Measurements from ENCODE around the gene CDH22.

Gene CDH22

GRCh38 chr20:46342451-46343347 is 34.4 kb upstream of the CDH22 start:
- DNase-seq = peak; percentile 44

DNA sequence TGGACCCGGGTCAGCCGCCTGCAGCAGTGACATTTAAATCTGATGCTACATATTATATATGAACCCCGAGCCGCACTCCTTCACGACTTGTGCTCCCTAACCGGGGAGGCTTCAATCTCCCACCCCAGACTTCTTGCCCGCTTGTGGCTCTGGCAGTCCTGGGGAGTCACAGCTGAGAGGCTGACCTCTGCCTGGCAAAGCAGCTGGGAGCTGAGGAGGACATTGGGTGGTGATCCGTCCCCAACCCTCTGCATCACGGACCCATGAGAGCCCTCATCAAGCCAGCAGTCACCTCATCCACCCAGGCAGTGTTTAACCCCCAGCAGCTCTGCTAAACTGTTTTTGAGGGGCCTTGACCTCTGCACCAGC is 33.7 kb upstream of the CDH22 start:
- no peak for DNase-seq

DNA sequence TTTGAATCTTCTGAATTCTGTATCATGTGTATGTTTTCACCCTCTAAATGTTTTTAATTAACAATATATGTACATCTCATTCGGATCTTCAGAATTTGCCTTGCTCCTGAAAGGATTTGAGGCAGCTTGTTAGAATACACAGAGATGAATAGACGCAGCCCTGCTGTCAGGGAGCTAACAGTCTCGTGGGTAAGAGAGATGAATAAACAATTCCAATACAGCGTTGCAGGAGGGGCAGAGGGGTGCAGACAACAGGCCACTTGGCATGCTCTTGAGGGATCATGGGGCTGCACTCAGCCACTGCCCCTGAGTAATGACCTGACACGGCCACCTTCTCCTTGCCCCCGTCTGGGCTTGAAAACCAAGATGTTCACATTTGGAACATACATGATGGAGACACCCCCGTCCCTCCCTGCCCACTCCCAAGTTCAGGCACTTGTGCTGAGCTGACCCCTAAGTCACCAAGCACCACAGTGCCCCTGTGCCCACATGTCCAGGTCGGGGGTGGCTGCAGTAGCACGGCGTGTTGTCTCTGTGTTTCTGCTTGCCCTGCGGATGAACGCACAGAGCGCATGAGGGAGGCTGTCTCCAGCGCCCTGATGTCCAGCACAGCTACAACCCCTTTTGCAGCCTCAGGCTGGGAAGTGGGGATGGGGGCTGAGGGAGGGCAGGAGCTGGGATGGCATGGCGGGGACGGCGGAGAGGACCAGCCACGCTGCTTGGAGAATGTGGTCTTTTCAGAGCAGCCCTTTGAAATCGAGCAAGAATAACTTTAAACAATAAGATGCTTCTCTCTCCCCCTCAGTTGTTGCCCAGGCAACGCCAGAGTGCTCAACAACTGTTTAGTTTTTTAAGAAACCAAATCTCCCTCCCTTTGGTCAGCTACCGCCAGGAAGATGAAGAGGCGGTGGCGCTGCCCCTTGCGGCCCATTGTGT is 33.0 kb upstream of the CDH22 start:
- DNase-seq = no peak

DNA sequence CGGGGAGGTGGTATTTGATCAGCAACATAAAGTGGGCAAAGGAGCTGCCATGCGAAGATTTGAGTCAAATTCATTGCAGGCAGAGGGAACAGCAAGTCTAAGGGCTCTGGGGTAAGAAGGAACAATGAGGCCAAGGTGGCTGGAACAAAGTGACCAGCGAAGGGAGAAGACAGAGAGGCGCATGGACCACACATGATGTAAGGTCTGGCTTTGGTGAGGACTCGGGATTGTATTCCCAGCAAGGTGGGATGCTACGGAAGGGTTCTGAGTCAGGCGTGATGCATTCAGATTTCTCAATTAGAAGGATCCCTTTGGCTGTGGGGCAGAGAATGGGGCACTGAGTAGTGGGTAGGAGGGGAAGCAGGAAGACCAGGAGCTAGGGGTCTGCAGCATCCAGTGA is 30.7 kb upstream of the CDH22 start:
- no peak for DNase-seq

DNA sequence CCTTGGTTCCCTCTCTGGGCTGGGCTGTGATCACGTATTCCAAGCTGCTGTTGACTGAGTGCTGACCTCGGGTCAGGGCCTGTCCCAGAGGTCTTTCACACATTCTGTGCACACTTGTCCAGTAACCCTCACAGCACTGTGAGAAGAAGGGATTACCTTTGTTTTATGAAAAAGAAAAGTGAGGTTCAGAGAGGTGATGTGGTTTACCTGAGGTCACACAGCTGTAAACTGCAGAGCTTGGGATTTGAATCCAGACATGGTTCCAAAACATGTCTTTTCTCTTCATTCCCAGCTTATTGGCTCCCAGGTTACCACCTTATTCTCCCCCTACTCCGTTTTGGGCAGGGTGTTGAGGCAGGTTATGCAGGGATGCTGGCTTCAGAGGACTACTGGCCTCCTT is 28.4 kb upstream of the CDH22 start:
- no peak for DNase-seq

DNA sequence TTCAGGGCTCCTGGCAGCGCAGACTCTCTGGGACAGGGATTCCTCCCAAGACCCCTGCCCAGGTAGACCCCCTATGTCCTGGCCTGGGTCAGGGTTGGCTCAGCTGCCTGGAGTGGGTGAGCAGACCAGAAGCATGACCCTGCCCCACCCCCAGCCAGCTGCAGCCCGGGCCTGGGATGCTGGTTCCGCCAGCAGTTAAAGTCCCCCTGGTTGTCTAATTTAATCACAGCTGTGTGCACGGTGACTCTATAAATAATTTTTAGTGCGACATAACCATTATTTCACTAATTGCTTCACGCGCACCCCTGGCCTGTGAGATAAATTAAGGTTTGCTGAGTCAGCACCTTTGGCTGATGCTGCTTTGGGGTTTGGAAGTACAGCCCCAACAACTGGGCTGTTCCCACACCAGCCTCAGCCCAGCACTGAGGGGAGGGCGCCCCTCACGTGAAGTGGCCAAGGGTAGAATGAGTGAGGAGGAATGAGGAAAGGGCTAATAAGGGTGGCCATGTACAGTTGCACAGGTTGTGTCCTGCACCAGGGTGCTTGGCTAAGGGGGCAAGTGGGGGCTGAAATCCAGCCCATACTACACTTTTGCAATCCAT is 26.1 kb upstream of the CDH22 start:
- no peak for DNase-seq

DNA sequence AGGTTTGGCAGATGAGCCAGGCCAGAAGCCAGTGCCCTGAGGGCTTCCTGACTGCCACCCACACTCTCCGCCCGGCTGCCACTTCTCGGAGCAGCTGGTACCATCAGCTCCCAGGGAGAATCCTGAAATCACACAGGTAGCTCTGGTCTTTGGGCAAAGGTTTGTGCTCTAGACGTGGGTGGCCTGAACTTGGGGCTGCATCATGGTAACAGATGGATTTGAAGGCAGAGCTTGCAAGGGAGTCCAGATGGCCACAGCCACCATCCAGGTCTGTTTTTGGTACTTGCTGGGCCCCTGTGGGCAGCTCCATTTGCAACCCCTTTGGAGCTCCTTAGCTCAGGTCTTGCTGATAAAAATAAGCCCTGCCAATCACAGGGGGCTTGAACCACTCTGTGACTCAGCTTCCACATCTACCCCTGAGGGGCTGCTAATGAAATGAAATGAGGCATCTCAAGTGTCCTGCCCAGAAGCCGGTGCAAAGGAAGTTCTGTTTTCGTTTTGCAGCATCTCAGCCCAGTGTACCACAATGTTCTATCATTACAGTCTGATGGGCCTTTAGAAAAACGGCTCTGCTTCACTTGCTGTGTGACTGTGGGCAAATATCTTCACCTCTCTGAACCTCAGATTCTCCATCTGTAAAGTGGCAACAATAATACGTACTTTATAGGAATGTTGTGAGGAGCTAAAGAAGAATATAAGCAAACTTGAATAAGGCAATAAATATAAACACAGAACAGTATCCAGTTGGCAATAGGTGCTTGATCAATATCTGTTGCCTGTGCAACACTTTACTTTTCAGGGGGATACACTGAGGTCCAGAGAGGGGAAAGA is 25.1 kb upstream of the CDH22 start:
- peak; percentile 60 for DNase-seq

DNA sequence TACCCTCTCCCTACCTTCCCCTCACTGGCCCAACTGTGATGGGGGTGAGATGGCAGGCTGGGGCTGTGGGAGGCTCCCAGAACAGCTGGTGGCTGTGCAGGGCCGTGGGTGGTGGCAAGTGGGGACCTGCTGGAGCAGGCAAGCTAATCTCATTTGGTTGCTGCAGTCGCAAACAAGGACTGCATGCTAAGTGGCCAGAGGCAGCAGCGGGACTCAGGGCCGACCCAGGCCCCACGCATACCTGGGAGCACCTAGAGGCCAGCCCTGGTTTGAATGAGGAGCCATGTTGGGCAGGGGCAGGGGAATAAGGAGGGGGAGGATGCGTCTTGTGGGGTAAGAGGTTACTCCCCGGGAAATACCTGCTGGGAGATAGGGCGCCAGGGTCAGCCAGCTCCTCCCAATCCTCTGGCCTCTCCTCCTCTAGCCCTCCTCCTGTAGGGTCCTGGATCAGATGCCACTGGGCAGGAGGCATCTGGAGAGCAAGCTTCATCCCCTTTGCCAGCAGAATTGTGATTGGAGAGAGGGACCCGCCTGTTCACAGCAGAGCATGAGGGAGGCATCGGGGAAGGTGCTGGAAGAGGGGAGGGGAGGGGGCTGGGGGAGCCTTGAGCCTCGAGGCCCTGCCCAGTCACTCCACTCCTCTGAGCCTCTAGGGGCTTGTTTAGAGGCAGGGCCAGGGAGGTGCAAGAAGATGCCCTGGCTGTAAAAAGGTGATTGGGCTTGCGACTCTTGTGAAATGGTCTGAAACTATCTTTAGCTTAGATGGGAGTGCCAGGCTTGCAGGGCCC is 24.3 kb upstream of the CDH22 start:
- peak; percentile 52 for DNase-seq

DNA sequence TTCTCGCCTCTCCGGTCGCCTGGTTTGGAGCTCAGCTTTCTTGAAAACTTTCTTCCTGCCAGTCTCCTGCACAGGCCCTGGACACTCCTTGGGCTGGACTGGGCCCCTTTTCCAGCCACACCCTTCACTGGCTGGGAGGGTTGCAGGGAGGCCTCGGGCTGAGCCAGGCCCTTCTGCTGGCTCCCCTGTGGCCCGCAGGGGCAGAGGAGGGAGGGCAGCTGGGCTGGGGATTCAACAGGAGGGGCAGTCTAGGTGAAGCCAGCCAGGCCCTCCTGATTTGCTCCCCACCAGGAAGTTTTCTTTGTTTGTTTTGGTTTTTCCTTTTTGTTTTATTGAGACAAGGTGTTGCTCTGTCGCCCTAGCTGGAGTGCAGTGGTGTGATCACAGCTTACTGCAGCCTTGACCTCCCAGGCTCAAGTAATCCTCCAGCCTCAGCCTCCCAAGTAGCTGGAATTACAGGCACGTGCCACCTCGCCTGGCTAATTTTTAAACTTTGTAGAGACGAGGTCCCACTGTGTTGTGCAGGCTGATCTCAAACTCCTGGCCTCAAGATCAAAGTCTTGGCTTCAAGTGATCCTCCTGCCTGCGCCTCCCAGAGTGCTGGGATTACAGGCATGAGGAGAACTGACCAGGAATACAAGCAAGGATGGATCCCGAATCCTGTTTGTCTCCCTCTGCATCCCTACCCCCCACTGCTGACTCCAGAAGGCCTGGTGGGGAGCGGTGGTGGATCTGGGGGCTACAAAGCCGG is 23.5 kb upstream of the CDH22 start:
- DNase-seq = no peak

DNA sequence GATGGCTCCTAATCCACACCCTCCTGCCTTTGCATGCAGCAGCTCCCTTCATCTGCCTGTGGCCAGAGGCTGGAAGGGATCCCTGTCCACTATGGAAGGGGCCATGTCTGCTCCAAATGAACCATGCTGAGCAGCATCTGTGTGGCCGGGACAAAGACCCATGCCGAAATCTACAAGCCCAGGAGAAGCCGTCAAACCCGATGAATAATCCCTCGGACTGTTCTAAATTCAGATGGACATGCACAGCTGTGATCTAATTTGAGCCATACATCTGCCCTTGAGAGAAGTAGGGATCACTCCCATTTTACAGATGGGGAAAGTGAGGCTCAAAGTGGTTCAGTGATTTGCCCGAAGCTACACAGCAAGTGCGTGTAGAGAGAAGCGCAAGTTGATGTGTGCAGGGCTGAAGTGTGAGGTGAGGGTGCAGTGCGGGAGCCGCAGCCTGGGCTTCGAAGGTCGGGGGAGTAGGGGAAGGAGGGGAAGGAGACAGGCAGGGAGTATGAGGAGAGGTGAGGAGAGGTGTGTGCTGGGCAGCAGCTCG is 22.6 kb upstream of the CDH22 start:
- no peak for DNase-seq

- peak; percentile 55 for DNase-seq
Observed at GRCh38 chr20:46330072-46330763, 21.9 kb upstream of the CDH22 start.

DNA sequence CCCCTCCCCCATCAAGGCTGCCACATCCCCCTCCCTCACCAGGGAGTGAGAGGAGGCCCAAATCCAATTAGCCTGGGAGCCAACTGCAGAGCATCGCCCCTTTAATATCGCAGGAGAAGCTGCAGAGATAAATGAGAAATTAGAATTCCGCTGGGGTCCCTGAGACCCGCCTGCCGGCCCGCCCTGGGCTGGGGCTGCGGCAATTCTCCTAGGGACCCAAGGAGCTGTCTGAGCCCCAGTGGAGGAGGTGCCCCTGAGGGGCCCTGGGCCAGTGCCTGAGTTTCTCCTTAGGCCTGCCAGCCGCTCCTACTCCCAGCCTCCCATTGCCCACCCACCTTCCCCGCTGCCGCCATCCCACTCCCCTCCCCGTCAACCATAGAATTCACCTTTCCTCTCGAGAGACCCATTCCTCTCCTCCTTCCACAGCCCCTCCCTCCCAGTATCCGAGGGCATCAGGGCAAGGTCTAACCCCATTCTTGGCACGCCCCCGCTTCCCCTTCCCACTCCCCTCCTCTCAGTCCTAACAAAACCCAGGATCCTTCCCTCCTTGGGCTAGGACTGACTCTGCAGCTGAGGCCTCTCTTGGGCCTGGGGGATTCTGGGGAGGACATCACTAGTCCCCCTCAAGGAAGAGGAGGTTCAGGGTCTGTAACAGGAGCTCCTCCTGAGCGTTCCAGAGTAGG is 20.0 kb upstream of the CDH22 start:
- DNase-seq = no peak

GRCh38 chr20:46327557-46327956 is 19.3 kb upstream of the CDH22 start:
- no peak for DNase-seq

GRCh38 chr20:46325789-46326188 is 17.5 kb upstream of the CDH22 start:
- DNase-seq = no peak

GRCh38 chr20:46324960-46325703 is 16.8 kb upstream of the CDH22 start:
- no peak for DNase-seq

DNA sequence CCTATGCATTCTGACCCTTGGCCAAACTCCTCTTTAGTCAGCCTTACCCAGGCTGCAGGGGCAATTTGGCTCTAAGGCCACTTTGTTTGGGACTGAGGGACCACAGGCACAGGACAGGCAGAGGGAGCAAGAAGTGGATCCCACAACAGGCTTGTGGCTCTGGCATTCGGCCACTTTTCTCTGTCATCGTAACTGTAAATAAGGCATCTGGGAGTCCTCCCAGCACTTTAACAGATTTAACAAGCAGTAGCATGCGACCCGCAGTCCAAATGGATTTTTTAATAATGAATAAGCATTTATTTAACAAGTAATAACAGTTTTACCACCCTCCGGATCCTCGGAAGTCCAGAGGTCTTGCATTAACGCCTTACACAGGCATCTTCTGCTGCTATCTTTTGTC is 16.1 kb upstream of the CDH22 start:
- no peak for DNase-seq

- no peak for DNase-seq
Observed at GRCh38 chr20:46323557-46323956, 15.3 kb upstream of the CDH22 start.

DNA sequence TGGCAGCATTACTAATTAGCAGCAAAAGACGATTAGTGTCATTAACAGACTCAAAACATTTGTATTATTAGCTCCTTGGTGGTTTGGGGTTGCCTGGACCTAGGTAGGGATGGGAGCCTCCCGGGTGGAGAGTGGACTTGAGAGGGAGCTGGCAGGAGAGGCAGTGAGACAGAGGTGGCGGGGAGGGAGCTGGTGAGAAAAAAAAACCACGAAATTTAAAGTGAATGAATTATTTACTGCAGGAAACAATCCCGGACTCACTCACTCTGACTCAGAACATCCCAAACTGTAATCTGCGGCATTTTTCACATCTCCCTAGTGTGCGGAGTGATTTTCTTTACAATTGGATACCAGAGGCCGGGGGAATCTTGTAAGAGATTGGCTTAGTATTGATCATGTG is 14.3 kb upstream of the CDH22 start:
- no peak for DNase-seq

All from NCI-H2171 (cell line).